Ascending aorta (tissue), 2 donors: Measurements from ENCODE around the gene NDFIP2. TPM values are rescaled to one million over a fixed set of nuclear protein-coding genes. Genes with fewer than 3 reads are reported as not detected.

Experiments
- DNase-seq, 2 donors: peaks; one replicate each; pipeline ENCODE4 v3.0.0-alpha.2; 2019; ENCODE audit warnings: low spot score in 2 of 2
- H3K27ac ChIP-seq, 2 donors: fragments of 200-600 bp; sonication (generic); one replicate each; pipeline ENCODE4 v1.5.1; 2016 to 2017; ENCODE audit warnings: mild to moderate bottlenecking in 1 of 2
- H3K27me3 ChIP-seq: fragments of 200-600 bp; sonication (generic); one replicate; pipeline ENCODE4 v1.5.1; 2017
- H3K36me3 ChIP-seq, 2 donors: fragments of 200-600 bp; sonication (generic); one replicate each; pipeline ENCODE4 v1.5.1; 2016
- H3K4me1 ChIP-seq, 2 donors: fragments of 200-600 bp; sonication (generic); one replicate each; pipeline ENCODE4 v1.5.1; 2016 to 2017; ENCODE audit warnings: mild to moderate bottlenecking in 1 of 2
- H3K4me3 ChIP-seq, 2 donors: fragments of 200-600 bp; sonication (generic); one replicate each; pipeline ENCODE4 v1.5.1; 2016 to 2017; ENCODE audit warnings: mild to moderate bottlenecking in 1 of 2
- H3K9me3 ChIP-seq, 2 donors: fragments of 200-600 bp; sonication (generic); one replicate each; pipeline ENCODE4 v1.5.1; 2016
- CTCF ChIP-seq, 3 experiments: fragments of 200-600 bp in 2 of 3; fragments of 450-650 bp in 1 of 3; sonication (generic) in 2 of 3; IDR thresholded peaks; one replicate each; pipeline ENCODE4 v1.5.1; 2016 to 2019; ENCODE audit warnings: antibody characterized with exemption in 3 of 3, mild to moderate bottlenecking in 1 of 3, moderate library complexity in 1 of 3
- intact Hi-C: fragments of 100-400 bp; cut with DNase I; formaldehyde crosslinking; loops from one replicate; pipeline ENCODE4 v1.15.1; 2023
- total RNA-seq: library from RNA; depleted of rRNA; stranded (reverse); fragments of >200 nt; gene quantifications from one replicate; pipeline ENCODE4 v1.1.0, GENCODE V29; 2016

The NDFIP2 gene
- total RNA-seq, 1 donor from 2014 or later = 16.6 TPM

- intact Hi-C loops = no loop called here
- DNase-seq = no peak
Observed at GRCh38 chr13:79452239-79452913, 28.6 kb upstream of the NDFIP2 start.

GRCh38 chr13:79455331-79455730, 25.6 kb upstream of the NDFIP2 start:
- H3K4me1 ChIP-seq = no peaks in the 10 kb centered on the region
- no peaks in the 10 kb centered on the region for H3K27me3 ChIP-seq
- intact Hi-C loops = no loop called here
- H3K9me3 ChIP-seq = no peaks in the 10 kb centered on the region
- H3K27ac ChIP-seq = no peak overlapping the region
- H3K36me3 ChIP-seq = no peaks in the 10 kb centered on the region
- DNase-seq = no peak
- H3K4me3 ChIP-seq = no peak overlapping the region
- no peak for TF ChIP-seq CTCF (IDR thresholded peaks at IDR 0.05)

More at GRCh38 chr13:79452239-79452913, 28.6 kb upstream of the NDFIP2 start:
- TF ChIP-seq CTCF (IDR thresholded peaks at IDR 0.05) = no peak
- Histone ChIP-seq H3K27ac (no peak overlapping the region), H3K36me3 (no peaks in the 10 kb centered on the region), H3K27me3 (no peaks in the 10 kb centered on the region), H3K4me1 (no peaks in the 10 kb centered on the region), H3K9me3 (no peaks in the 10 kb centered on the region), H3K4me3 (no peak overlapping the region)

- Histone ChIP-seq H3K4me3 (no peak overlapping the region), H3K27me3 (no peaks in the 10 kb centered on the region), H3K27ac (no peak overlapping the region), H3K36me3 (no peaks in the 10 kb centered on the region), H3K9me3 (no peaks in the 10 kb centered on the region), H3K4me1 (no peaks in the 10 kb centered on the region)
- TF ChIP-seq CTCF (IDR thresholded peaks at IDR 0.05) = no peak
- no peak for DNase-seq
- intact Hi-C loops = no loop called here
Observed at GRCh38 chr13:79456051-79456450, 24.9 kb upstream of the NDFIP2 start.

DNA sequence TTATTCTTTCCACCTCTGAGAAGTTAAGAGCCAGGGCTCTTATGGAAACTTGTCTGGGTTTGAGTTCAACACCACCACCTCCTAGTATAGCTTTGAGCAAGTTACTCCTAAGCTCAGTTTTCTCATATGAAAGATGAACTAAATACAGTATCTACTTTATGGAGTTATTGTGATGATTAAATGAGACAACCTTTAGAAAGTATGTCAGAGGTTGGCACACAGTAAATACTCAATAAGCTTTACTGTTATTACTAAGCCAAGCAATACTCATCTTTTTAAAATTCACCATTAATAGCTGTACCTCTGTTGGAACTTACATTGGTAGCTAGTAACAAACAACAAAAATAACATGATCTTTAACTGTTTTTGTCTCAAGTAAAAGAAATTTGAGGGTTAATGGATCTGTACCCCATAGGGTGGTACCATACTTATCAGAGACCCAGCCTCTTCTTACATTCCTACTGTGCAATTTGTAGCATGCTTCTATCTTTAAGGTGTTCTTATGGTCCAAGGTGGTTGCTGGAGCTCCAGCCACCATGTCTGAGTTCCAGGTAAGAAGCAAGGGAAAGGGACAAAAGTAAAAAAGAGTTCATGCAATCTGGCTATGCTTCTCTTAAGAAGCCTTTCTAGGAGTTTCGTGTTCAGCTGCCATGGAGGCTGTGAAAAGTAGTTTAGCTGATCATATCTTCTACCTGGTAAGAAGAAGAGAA, 24.1 kb upstream of the NDFIP2 start:
- intact Hi-C loops = no loop called here
- no peak for TF ChIP-seq CTCF (IDR thresholded peaks at IDR 0.05)
- no peak overlapping the region for H3K27ac ChIP-seq
- no peaks in the 10 kb centered on the region for H3K27me3 ChIP-seq
- H3K4me3 ChIP-seq = no peak overlapping the region
- H3K36me3 ChIP-seq = no peaks in the 10 kb centered on the region
- H3K9me3 ChIP-seq = no peaks in the 10 kb centered on the region
- no peak for DNase-seq
- H3K4me1 ChIP-seq = no peaks in the 10 kb centered on the region

GRCh38 chr13:79457390-79457789, 23.6 kb upstream of the NDFIP2 start:
- DNase-seq = no peak
- Histone ChIP-seq H3K36me3 (no peaks in the 10 kb centered on the region), H3K27ac (no peak overlapping the region), H3K4me1 (no peaks in the 10 kb centered on the region), H3K4me3 (no peak overlapping the region), H3K9me3 (no peaks in the 10 kb centered on the region), H3K27me3 (no peaks in the 10 kb centered on the region)
- TF ChIP-seq CTCF (IDR thresholded peaks at IDR 0.05) = no peak
- intact Hi-C loops = no loop called here
